Endodermal cell (in vitro differentiated cells): ENCODE measurements around the gene YY1AP1. TPM values are rescaled to one million over a fixed set of nuclear protein-coding genes. Genes with fewer than 3 reads are reported as not detected.
"Not testable (repeated sequence)": the region's sequence is repeated elsewhere in the genome, so short reads cannot be mapped to it uniquely, and the experiment has no call there.

Source experiments
- DNase-seq: peaks from one replicate; pipeline ENCODE4 v3.0.0-alpha.2; 2017
- H3K27ac ChIP-seq: 2 replicates; pipeline ENCODE4 v1.5.1; 2013; ENCODE audit warnings: mild to moderate bottlenecking, low read depth, low read length, moderate library complexity
- H3K27me3 ChIP-seq: 2 replicates; pipeline ENCODE4 v1.6.1; 2013; ENCODE audit warnings: mild to moderate bottlenecking, low read length, moderate library complexity; ENCODE audit not compliant: insufficient read depth, control insufficient read depth, poor library complexity, severe bottlenecking
- H3K36me3 ChIP-seq: 2 replicates; pipeline ENCODE4 v1.7.0; 2013; ENCODE audit warnings: mild to moderate bottlenecking, low read length, moderate library complexity; ENCODE audit not compliant: control insufficient read depth, insufficient read depth
- H3K4me1 ChIP-seq: one replicate; pipeline ENCODE4 v1.7.0; 2013; ENCODE audit warnings: low read length; ENCODE audit not compliant: control insufficient read depth, insufficient read depth
- H3K4me3 ChIP-seq: 2 replicates; pipeline ENCODE4 v1.5.1; 2013; ENCODE audit warnings: mild to moderate bottlenecking, low read length, moderate library complexity
- H3K9ac ChIP-seq: 2 replicates; pipeline ENCODE4 v1.6.1; 2013; ENCODE audit warnings: mild to moderate bottlenecking, low read length, moderate library complexity; ENCODE audit not compliant: poor library complexity, severe bottlenecking; ENCODE audit errors: extremely low read depth
- H3K9me3 ChIP-seq: 2 replicates; pipeline ENCODE4 v1.6.1; 2013; ENCODE audit warnings: mild to moderate bottlenecking, low read length, moderate library complexity; ENCODE audit not compliant: control insufficient read depth
- H3K27ac Mint-ChIP-seq: 2 replicates; pipeline ENCODE4 v1.8.0; 2020; ENCODE audit warnings: mixed read lengths
- H3K27me3 Mint-ChIP-seq: 2 replicates; pipeline ENCODE4 v1.8.0; 2021; ENCODE audit warnings: mild to moderate bottlenecking, mixed read lengths; ENCODE audit not compliant: insufficient read depth
- H3K36me3 Mint-ChIP-seq: 2 replicates; pipeline ENCODE4 v1.8.0; 2020; ENCODE audit warnings: low read depth, mixed read lengths
- H3K4me1 Mint-ChIP-seq: 2 replicates; pipeline ENCODE4 v1.8.0; 2020; ENCODE audit warnings: mixed read lengths
- H3K4me3 Mint-ChIP-seq: 2 replicates; pipeline ENCODE4 v1.8.0; 2020; ENCODE audit warnings: mild to moderate bottlenecking, moderate library complexity, mixed read lengths
- H3K9me3 Mint-ChIP-seq: 2 replicates; pipeline ENCODE4 v1.8.0; 2020; ENCODE audit warnings: mild to moderate bottlenecking, mixed read lengths
- CTCF ChIP-seq: fragments of 200-600 bp; sonication (generic); conservative IDR thresholded peaks from 2 replicates; pipeline ENCODE4 v1.5.0; 2021; ENCODE audit warnings: antibody characterized with exemption, mild to moderate bottlenecking
- WGBS, 2 experiments: methylation state at CpG; one replicate each; pipeline versions ENCODE4 v1.1.5 to v1.1.7; 2013; ENCODE audit warnings: missing lambda C conversion rate in 2 of 2, mixed read lengths in 1 of 2; ENCODE audit not compliant: insufficient coverage in 1 of 2, insufficient read length in 1 of 2; 5-methylcytosine and 5-hydroxymethylcytosine counted together
- total RNA-seq, 2 donors: library from RNA; stranded (reverse); fragmentation: NEBNext Ultra II Directional in 1 of 2; extraction: Animal tissue kit (Norgen Biotek cat#: 25700) in 1 of 2; gene quantifications; 2 replicates in 1 of 2; 3 replicates in 1 of 2; pipeline ENCODE4 v1.2.1, GENCODE V29; 2021

Gene YY1AP1
- total RNA-seq, 2 donors from 2014 or later: 44.2 to 45.8 TPM

- H3K4me3 ChIP-seq: peak overlapping the region; percentile 65
- peak overlapping the region; percentile 94 for H3K27ac Mint-ChIP-seq
- H3K36me3 ChIP-seq: peaks cover 30% of the 10 kb centered on the region
- not testable (repeated sequence) for H3K27me3 ChIP-seq, H3K27me3 Mint-ChIP-seq, DNase-seq, H3K4me1 ChIP-seq
- 86 to 100% methylated on average over 1 to 4 of the region's 4 CpGs for WGBS, 2 experiments
- H3K4me3 Mint-ChIP-seq: peak overlapping the region; percentile 6
- H3K36me3 Mint-ChIP-seq: peaks cover 57% of the 10 kb centered on the region
- H3K4me1 Mint-ChIP-seq: peaks cover 10% of the 10 kb centered on the region
- peaks cover 48% of the 10 kb centered on the region for H3K9me3 Mint-ChIP-seq
- peaks cover 46% of the 10 kb centered on the region for H3K9me3 ChIP-seq
- H3K9ac ChIP-seq: peak overlapping the region; percentile 53
- H3K27ac ChIP-seq: peak overlapping the region; percentile 56
Measured at GRCh38 chr1:155699062-155699461, 10.5 kb upstream of the YY1AP1 start.

GRCh38 chr1:155698382-155699038 lies 9.9 kb upstream of the YY1AP1 start:
- Mint-ChIP-seq H3K4me3 (peak overlapping the region; percentile 6), H3K4me1 (peaks cover 10% of the 10 kb centered on the region), H3K27me3 (no peaks in the 10 kb centered on the region), H3K9me3 (peaks cover 50% of the 10 kb centered on the region), H3K36me3 (peaks cover 61% of the 10 kb centered on the region), H3K27ac (peak overlapping the region; percentile 94)
- Histone ChIP-seq H3K4me1 (no peaks in the 10 kb centered on the region), H3K36me3 (peaks cover 34% of the 10 kb centered on the region), H3K9ac (peak overlapping the region; percentile 53), H3K4me3 (no peak overlapping the region), H3K27me3 (no peaks in the 10 kb centered on the region), H3K27ac (peak overlapping the region; percentile 56), H3K9me3 (peaks cover 49% of the 10 kb centered on the region)
- no peak for TF ChIP-seq CTCF
- 90 to 92% methylated on average over 9 to 13 of the region's 13 CpGs for WGBS, 2 experiments
- no peak for DNase-seq

GRCh38 chr1:155697616-155698015 lies 9.0 kb upstream of the YY1AP1 start:
- peaks cover 58% of the 10 kb centered on the region for H3K9me3 ChIP-seq
- peaks cover 43% of the 10 kb centered on the region for H3K36me3 ChIP-seq
- not testable (repeated sequence) for DNase-seq, H3K4me3 Mint-ChIP-seq, H3K27me3 Mint-ChIP-seq, H3K27me3 ChIP-seq, H3K4me1 ChIP-seq, H3K27ac ChIP-seq, H3K27ac Mint-ChIP-seq, H3K9ac ChIP-seq
- 92 to 97% methylated on average over 8 to 11 of the region's 11 CpGs for WGBS, 2 experiments
- peaks cover 70% of the 10 kb centered on the region for H3K36me3 Mint-ChIP-seq
- H3K9me3 Mint-ChIP-seq: peaks cover 58% of the 10 kb centered on the region
- peak overlapping the region; percentile 16 for H3K4me3 ChIP-seq
- peaks cover 10% of the 10 kb centered on the region for H3K4me1 Mint-ChIP-seq

- Mint-ChIP-seq H3K27ac (no peak overlapping the region), H3K27me3 (no peaks in the 10 kb centered on the region), H3K4me3 (no peak overlapping the region), H3K4me1 (peaks cover 10% of the 10 kb centered on the region), H3K36me3 (peaks cover 73% of the 10 kb centered on the region), H3K9me3 (peaks cover 64% of the 10 kb centered on the region)
- no peak for DNase-seq
- H3K27ac ChIP-seq: no peak overlapping the region
- no peaks in the 10 kb centered on the region for H3K27me3 ChIP-seq
- peak overlapping the region; percentile 16 for H3K4me3 ChIP-seq
- no peak overlapping the region for H3K9ac ChIP-seq
- H3K36me3 ChIP-seq: peaks cover 49% of the 10 kb centered on the region
- peaks cover 64% of the 10 kb centered on the region for H3K9me3 ChIP-seq
- H3K4me1 ChIP-seq: no peaks in the 10 kb centered on the region
- WGBS, 2 experiments: 93 to 96% methylated on average over 3 to 10 of the region's 10 CpGs
- no peak for TF ChIP-seq CTCF
Measured at GRCh38 chr1:155697046-155697445, 8.5 kb upstream of the YY1AP1 start.
